Progenitor cell of endocrine pancreas (in vitro differentiated cells): ENCODE measurements around the gene ZBTB45. TPM values are rescaled to one million over a fixed set of nuclear protein-coding genes. Genes with fewer than 3 reads are reported as not detected.

Experiments used
- DNase-seq: peaks from one replicate; pipeline ENCODE4 v3.0.0; 2021; ENCODE audit warnings: low spot score; ENCODE audit not compliant: unreplicated experiment
- H3K27ac Mint-ChIP-seq: 2 replicates; pipeline ENCODE4 v1.8.0; 2021; ENCODE audit warnings: mild to moderate bottlenecking, moderate library complexity, mixed read lengths
- H3K27me3 Mint-ChIP-seq: 2 replicates; pipeline ENCODE4 v1.8.0; 2021; ENCODE audit warnings: mixed read lengths
- H3K36me3 Mint-ChIP-seq: 2 replicates; pipeline ENCODE4 v1.8.0; 2022; ENCODE audit warnings: mixed read lengths; ENCODE audit not compliant: insufficient read depth
- H3K4me1 Mint-ChIP-seq: 2 replicates; pipeline ENCODE4 v1.8.0; 2021; ENCODE audit warnings: low read depth, mixed read lengths
- H3K4me3 Mint-ChIP-seq: 2 replicates; pipeline ENCODE4 v1.8.0; 2021; ENCODE audit warnings: low read depth, mild to moderate bottlenecking, moderate library complexity, mixed read lengths
- H3K9me3 Mint-ChIP-seq: 2 replicates; pipeline ENCODE4 v1.8.0; 2021; ENCODE audit warnings: low read depth, mixed read lengths
- CTCF ChIP-seq: fragments of 200-600 bp; sonication (generic); IDR thresholded peaks from one replicate; pipeline ENCODE4 v1.5.0; 2021; ENCODE audit warnings: antibody characterized with exemption, mild to moderate bottlenecking; ENCODE audit not compliant: unreplicated experiment
- total RNA-seq: library from RNA; stranded (reverse); gene quantifications from 2 replicates; pipeline ENCODE4 v1.2.1, GENCODE V29; 2021

The ZBTB45 gene
- total RNA-seq, 1 donor from 2014 or later = 22.7 TPM

DNA sequence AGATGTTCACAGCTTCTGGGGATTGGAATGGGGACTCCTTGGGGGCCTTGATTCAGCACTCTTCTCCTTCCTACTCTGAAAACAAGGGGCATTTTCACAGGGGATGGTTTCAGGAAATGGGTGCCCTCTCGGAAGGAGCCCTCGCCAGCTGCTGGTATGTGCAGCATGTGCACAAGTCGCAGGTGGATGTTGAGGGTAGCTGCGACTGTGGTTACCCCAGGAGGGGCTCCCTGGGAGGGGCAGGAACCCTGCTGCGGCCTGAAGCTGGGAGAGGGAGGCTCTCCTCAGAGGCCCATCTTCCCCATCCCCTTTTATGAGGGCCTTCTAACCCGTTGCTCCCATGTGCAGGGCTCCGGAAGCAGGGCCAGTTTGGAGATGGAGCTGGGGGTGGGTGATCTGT, 37.2 kb downstream of the ZBTB45 start:
- Mint-ChIP-seq H3K4me1 (peaks cover 2% of the 10 kb centered on the region), H3K4me3 (no peak overlapping the region), H3K36me3 (no peaks in the 10 kb centered on the region), H3K9me3 (no peaks in the 10 kb centered on the region), H3K27ac (peak overlapping the region; percentile 46), H3K27me3 (no peaks in the 10 kb centered on the region)
- DNase-seq = no peak
- TF ChIP-seq CTCF = no peak

DNA sequence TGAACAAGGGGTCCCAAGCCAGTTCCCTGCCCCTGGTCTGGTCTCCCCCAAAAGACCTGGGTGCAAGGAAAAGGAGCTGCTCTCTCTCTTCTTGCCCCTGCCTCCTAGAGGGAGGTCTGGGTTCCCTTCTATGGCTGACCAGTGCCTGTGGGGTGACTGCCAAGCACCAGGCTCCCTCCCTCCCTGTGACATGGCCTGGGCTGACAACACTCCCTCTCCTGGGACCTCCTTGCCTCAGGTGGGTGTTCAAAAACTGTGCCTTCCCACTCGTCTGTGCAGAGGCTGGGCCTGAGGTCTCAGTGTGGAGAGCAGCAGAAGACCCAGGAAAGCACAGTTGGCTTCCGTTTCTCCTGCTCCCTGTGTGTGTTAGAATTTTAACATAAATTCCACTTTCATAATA, 38.8 kb downstream of the ZBTB45 start:
- Mint-ChIP-seq H3K27ac (no peak overlapping the region), H3K4me1 (peaks cover 7% of the 10 kb centered on the region), H3K4me3 (no peak overlapping the region), H3K36me3 (no peaks in the 10 kb centered on the region), H3K27me3 (no peaks in the 10 kb centered on the region), H3K9me3 (no peaks in the 10 kb centered on the region)
- TF ChIP-seq CTCF = no peak
- DNase-seq = no peak

DNA sequence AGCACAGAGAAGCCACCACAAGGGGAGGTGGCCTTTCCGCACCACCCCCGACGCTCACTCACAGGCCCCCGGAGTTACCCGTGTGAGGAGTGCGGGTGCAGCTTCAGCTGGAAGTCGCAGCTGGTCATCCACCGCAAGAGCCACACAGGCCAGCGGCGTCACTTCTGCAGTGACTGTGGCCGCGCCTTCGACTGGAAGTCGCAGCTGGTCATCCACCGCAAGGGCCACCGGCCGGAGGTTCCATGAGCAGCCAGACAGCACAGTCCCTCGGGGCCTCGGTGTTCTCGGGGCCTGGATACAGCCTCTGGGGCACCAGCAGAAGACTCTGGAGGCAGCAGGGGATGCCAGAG, 39.2 kb downstream of the ZBTB45 start:
- no peak overlapping the region for H3K27ac Mint-ChIP-seq
- no peaks in the 10 kb centered on the region for H3K36me3 Mint-ChIP-seq
- H3K9me3 Mint-ChIP-seq = no peaks in the 10 kb centered on the region
- no peaks in the 10 kb centered on the region for H3K27me3 Mint-ChIP-seq
- DNase-seq = no peak
- H3K4me1 Mint-ChIP-seq = peaks cover 7% of the 10 kb centered on the region
- H3K4me3 Mint-ChIP-seq = no peak overlapping the region
- TF ChIP-seq CTCF = no peak

- peaks cover 10% of the 10 kb centered on the region for H3K4me1 Mint-ChIP-seq
- H3K9me3 Mint-ChIP-seq = no peaks in the 10 kb centered on the region
- no peak overlapping the region for H3K4me3 Mint-ChIP-seq
- no peaks in the 10 kb centered on the region for H3K36me3 Mint-ChIP-seq
- no peaks in the 10 kb centered on the region for H3K27me3 Mint-ChIP-seq
- DNase-seq = no peak
- no peak overlapping the region for H3K27ac Mint-ChIP-seq
- no peak for TF ChIP-seq CTCF
Observed at GRCh38 chr19:58479736-58480480, 39.7 kb downstream of the ZBTB45 start.

GRCh38 chr19:58479303-58479702, 40.3 kb downstream of the ZBTB45 start:
- H3K4me3 Mint-ChIP-seq = no peak overlapping the region
- H3K27ac Mint-ChIP-seq = no peak overlapping the region
- H3K36me3 Mint-ChIP-seq = no peaks in the 10 kb centered on the region
- DNase-seq = no peak
- peaks cover 10% of the 10 kb centered on the region for H3K4me1 Mint-ChIP-seq
- no peaks in the 10 kb centered on the region for H3K27me3 Mint-ChIP-seq
- H3K9me3 Mint-ChIP-seq = no peaks in the 10 kb centered on the region
- no peak for TF ChIP-seq CTCF
